T-helper 22 cell (primary cell): ENCODE measurements around the gene CAV2.

Experiments
- DNase-seq: peaks from one replicate; pipeline ENCODE4 v3.0.0-alpha.2; 2020; ENCODE audit warnings: low read depth

Gene CAV2

DNA sequence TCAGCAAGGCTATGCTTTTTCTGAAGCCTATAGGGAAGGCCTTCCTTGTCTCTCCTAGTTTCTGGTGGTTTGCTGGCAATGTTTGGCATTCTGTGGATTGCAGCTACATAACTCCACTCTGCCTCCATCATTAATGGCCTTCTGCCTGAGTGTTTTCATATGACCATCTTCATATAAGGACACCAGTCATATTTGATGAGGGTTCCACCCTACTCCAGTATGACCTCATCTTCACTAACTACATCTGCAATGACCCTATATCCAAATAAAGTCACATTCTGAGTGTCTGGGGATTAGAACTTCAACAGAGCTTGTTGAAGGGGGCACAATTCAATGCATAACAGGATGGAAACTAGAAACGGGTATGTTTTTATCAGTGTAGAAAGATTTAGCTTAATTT is 47.4 kb downstream of the CAV2 start:
- DNase-seq = no peak

DNA sequence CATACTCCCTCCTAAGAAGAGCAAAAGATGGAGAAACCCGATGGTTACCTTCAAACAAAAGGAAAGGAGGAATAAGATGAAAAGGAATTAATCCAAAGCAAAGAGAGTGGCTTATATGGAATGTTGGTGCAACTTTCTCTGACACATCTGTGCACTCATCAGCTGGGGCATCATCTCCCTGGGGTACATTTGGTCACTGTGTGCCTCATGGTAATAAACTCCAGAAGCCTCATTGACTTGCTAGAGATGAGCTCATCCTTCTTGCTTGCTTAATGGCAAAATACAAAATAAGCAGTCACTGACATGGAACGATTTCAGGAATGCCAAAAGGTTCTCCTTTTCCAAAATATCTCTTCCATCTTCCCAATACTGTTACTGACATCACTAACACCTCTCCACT is 47.8 kb downstream of the CAV2 start:
- DNase-seq = no peak

DNA sequence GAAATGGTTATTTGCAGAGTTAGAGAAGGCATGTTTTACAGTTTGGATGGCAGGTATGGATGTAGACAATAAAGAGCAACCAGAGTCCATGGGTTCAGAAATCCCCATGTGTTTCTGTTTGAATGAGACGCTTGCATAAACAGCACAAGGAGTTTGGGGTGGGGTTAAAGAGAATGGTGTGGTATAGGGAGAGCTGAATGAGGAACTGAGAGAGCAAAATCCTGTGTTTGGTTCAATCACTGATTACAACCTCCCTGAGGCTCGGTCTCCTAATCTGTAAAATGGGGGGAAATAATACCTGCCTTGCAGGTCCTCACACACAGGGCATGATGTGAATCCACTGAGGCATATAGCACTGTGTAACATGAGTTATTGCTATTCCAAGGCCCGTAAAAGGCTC is 49.0 kb downstream of the CAV2 start:
- DNase-seq = no peak

DNA sequence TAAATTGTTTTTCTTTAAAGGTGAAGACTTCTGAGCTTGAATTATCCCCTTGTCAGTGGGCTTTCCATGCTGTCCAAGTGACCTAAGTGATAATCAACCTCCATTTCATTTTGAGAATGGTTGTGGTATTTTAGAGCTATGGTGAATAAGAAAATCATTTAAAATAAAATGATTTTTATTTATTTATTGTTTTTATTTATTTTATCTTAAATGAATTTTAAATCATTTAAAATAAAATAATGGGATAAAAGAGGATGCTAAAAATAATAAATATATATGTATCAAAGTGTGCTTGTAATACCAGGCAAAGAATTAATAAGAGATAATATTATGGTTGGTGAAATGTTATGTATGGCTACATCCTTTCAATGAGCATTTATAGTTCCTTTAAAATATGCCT is 49.8 kb downstream of the CAV2 start:
- DNase-seq = no peak

GRCh38 chr7:116551692-116552091 is 52.2 kb downstream of the CAV2 start:
- DNase-seq = no peak

- no peak for DNase-seq
Measured at GRCh38 chr7:116552602-116553001, 53.1 kb downstream of the CAV2 start.

GRCh38 chr7:116553168-116553964 is 53.8 kb downstream of the CAV2 start:
- DNase-seq = no peak

GRCh38 chr7:116554436-116554835 is 54.9 kb downstream of the CAV2 start:
- DNase-seq = no peak

- no peak for DNase-seq
Measured at GRCh38 chr7:116554911-116555310, 55.4 kb downstream of the CAV2 start.

GRCh38 chr7:116557066-116557585 is 57.6 kb downstream of the CAV2 start:
- DNase-seq = no peak

- DNase-seq = no peak
Measured at GRCh38 chr7:116557901-116558300, 58.4 kb downstream of the CAV2 start.
